ENCODE data around the gene APBB3.

The APBB3 gene

DNA sequence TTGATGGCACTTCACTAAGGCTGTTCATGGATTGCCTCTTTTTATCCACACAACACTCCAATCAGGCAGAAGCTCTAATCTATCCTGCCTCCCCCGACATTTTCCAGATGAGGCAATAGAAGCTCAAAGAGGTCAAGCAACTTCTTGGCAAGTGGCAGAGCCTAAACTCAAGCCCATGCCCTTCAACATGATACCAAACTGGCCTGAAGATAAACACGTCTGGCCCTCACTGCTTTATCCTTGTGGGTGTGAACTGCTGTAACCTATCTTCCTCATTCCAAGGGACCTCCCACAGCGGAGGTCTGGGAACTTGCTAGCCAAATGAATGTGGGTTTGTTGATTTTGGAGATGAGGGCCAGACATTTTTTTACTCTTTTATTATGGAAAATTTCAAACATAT is 9.8 kb upstream of the APBB3 start:
- no peaks in the 10 kb centered on the region for H3K9me3 ChIP-seq (ENCODE audit: control insufficient read depth in 1 of 2, low read length in 2 of 2)
- peaks cover 3 to 4% of the 10 kb centered on the region in 2 donors for H3K36me3 ChIP-seq (ENCODE audit: control insufficient read depth in 1 of 2, insufficient read depth in 2 of 2, low read length in 2 of 2)
- H3K4me1 ChIP-seq (ENCODE audit: control insufficient read depth in 1 of 2, insufficient read depth in 2 of 2, low read length in 2 of 2) = peaks cover 0 to 18% of the 10 kb centered on the region in 2 donors
- H3K4me3 ChIP-seq (ENCODE audit: low read depth in 1 of 2, low read length in 2 of 2) = no peak overlapping the region
- H3K27me3 ChIP-seq (ENCODE audit: low read depth, low read length) = no peaks in the 10 kb centered on the region
- H3K27ac ChIP-seq (ENCODE audit: low read length) = no peak overlapping the region

DNA sequence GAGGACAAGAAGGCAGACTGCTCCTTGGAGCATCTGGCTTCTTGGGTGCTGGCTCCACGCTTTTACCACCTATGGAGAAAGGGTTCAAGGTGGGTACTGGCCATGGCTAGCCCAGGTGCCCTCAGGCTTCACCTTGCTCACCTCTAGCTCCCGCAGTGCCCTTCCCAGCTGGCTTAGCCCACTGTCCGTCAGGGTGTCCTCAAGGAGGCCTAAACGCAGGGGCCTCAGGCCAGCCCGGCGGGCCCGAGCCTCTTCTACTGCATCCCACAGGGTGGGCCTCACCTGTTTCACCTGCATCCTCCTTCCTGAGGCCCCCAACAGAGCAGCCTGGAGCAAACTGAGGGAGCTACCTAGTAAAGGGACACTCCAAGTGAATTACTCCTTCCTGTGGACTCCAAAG is 9.3 kb upstream of the APBB3 start:
- Histone ChIP-seq H3K4me1 (ENCODE audit: control insufficient read depth in 1 of 2, insufficient read depth in 2 of 2, low read length in 2 of 2) (peaks cover 3 to 21% of the 10 kb centered on the region in 2 donors), H3K36me3 (ENCODE audit: control insufficient read depth in 1 of 2, insufficient read depth in 2 of 2, low read length in 2 of 2) (peaks cover 4 to 5% of the 10 kb centered on the region in 2 donors), H3K27me3 (ENCODE audit: low read depth, low read length) (no peaks in the 10 kb centered on the region), H3K27ac (ENCODE audit: low read length) (no peak overlapping the region), H3K4me3 (ENCODE audit: low read depth in 1 of 2, low read length in 2 of 2) (no peak overlapping the region), H3K9me3 (ENCODE audit: control insufficient read depth in 1 of 2, low read length in 2 of 2) (no peaks in the 10 kb centered on the region)

DNA sequence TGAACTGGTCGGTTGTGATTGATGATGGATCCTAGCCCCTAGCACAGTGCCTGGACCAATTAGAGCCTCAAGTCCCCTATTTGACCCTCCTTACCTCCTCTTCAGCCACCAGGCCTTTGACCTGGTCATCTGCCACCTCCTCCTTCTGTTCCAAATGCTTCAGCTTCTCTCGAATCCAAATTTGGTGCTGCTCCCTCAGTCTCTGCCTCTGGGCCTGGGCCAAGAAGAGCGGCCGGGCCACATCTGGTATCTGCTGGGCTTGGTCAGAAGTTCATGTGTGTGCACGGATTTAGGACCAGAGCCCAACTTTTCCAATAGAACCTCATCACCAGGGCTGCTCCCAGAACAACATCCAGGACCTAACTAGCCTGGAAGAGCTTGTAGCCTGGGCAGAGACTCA is 6.7 kb upstream of the APBB3 start:
- Histone ChIP-seq H3K4me1 (ENCODE audit: control insufficient read depth in 1 of 2, insufficient read depth in 2 of 2, low read length in 2 of 2) (peaks cover 4 to 46% of the 10 kb centered on the region in 2 donors), H3K27ac (ENCODE audit: low read length) (no peak overlapping the region), H3K36me3 (ENCODE audit: control insufficient read depth in 1 of 2, insufficient read depth in 2 of 2, low read length in 2 of 2) (peaks cover 24 to 31% of the 10 kb centered on the region in 2 donors), H3K9me3 (ENCODE audit: control insufficient read depth in 1 of 2, low read length in 2 of 2) (no peaks in the 10 kb centered on the region), H3K27me3 (ENCODE audit: low read depth, low read length) (no peaks in the 10 kb centered on the region), H3K4me3 (ENCODE audit: low read depth in 1 of 2, low read length in 2 of 2) (no peak overlapping the region)

- Histone ChIP-seq H3K4me1 (ENCODE audit: control insufficient read depth in 1 of 2, insufficient read depth in 2 of 2, low read length in 2 of 2) (peaks cover 8 to 52% of the 10 kb centered on the region in 2 donors), H3K36me3 (ENCODE audit: control insufficient read depth in 1 of 2, insufficient read depth in 2 of 2, low read length in 2 of 2) (peaks cover 24 to 32% of the 10 kb centered on the region in 2 donors), H3K27ac (ENCODE audit: low read length) (no peak overlapping the region), H3K27me3 (ENCODE audit: low read depth, low read length) (no peaks in the 10 kb centered on the region), H3K9me3 (ENCODE audit: control insufficient read depth in 1 of 2, low read length in 2 of 2) (no peaks in the 10 kb centered on the region), H3K4me3 (ENCODE audit: low read depth in 1 of 2, low read length in 2 of 2) (no peak overlapping the region)
Observed at GRCh38 chr5:140570488-140570887, 6.1 kb upstream of the APBB3 start.

GRCh38 chr5:140570058-140570457 is 5.7 kb upstream of the APBB3 start:
- Histone ChIP-seq H3K9me3 (ENCODE audit: control insufficient read depth in 1 of 2, low read length in 2 of 2) (no peaks in the 10 kb centered on the region), H3K4me3 (ENCODE audit: low read depth in 1 of 2, low read length in 2 of 2) (no peak overlapping the region), H3K27me3 (ENCODE audit: low read depth, low read length) (no peaks in the 10 kb centered on the region), H3K36me3 (ENCODE audit: control insufficient read depth in 1 of 2, insufficient read depth in 2 of 2, low read length in 2 of 2) (peaks cover 24 to 32% of the 10 kb centered on the region in 2 donors), H3K4me1 (ENCODE audit: control insufficient read depth in 1 of 2, insufficient read depth in 2 of 2, low read length in 2 of 2) (peaks cover 11 to 56% of the 10 kb centered on the region in 2 donors), H3K27ac (ENCODE audit: low read length) (peak overlapping the region; percentile 84)

- Histone ChIP-seq H3K4me3 (ENCODE audit: low read depth in 1 of 2, low read length in 2 of 2) (peak overlapping the region in 1 of 2 donors; percentile 30), H3K27ac (ENCODE audit: low read length) (peak overlapping the region; percentile 84), H3K4me1 (ENCODE audit: control insufficient read depth in 1 of 2, insufficient read depth in 2 of 2, low read length in 2 of 2) (peaks cover 11 to 57% of the 10 kb centered on the region in 2 donors)
Observed at GRCh38 chr5:140569197-140569596, 4.8 kb upstream of the APBB3 start.

DNA sequence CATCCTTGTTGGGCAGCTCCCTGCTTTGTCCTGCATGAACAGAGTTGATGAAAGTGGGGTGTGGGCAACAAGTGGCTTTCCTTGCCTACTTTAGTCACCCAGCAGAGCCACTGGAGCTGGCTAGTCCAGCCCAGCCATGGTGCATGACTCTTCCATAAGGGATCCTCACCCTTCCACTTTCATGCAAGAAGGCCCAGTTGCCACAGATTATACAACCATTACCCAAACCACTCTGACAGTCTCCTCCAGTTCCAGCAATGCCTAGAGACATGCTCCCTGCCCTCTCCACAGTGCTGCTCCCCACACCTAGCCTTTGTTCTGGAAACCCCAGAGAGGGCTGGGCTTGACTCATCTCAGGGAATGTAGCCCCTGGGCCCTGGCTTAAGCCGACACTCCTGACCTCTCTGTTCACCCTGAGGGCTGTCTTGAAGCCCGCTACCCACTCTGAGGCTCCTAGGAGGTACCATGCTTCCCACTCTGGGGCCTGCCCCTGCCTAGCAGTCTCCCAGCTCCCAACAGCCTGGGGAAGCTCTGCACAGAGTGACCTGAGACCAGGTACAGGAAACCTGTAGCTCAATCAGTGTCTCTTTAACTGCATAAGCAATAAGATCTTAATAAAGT is 4.2 kb upstream of the APBB3 start:
- Histone ChIP-seq H3K27me3 (ENCODE audit: low read depth, low read length) (no peaks in the 10 kb centered on the region), H3K9me3 (ENCODE audit: control insufficient read depth in 1 of 2, low read length in 2 of 2) (no peaks in the 10 kb centered on the region), H3K4me1 (ENCODE audit: control insufficient read depth in 1 of 2, insufficient read depth in 2 of 2, low read length in 2 of 2) (peaks cover 14 to 59% of the 10 kb centered on the region in 2 donors), H3K27ac (ENCODE audit: low read length) (peak overlapping the region; percentile 84), H3K36me3 (ENCODE audit: control insufficient read depth in 1 of 2, insufficient read depth in 2 of 2, low read length in 2 of 2) (peaks cover 24 to 32% of the 10 kb centered on the region in 2 donors), H3K4me3 (ENCODE audit: low read depth in 1 of 2, low read length in 2 of 2) (no peak overlapping the region)

More at GRCh38 chr5:140569197-140569596, 4.8 kb upstream of the APBB3 start:
- peaks cover 24 to 32% of the 10 kb centered on the region in 2 donors for H3K36me3 ChIP-seq (ENCODE audit: control insufficient read depth in 1 of 2, insufficient read depth in 2 of 2, low read length in 2 of 2)
- H3K27me3 ChIP-seq (ENCODE audit: low read depth, low read length) = no peaks in the 10 kb centered on the region
- no peaks in the 10 kb centered on the region for H3K9me3 ChIP-seq (ENCODE audit: control insufficient read depth in 1 of 2, low read length in 2 of 2)

DNA sequence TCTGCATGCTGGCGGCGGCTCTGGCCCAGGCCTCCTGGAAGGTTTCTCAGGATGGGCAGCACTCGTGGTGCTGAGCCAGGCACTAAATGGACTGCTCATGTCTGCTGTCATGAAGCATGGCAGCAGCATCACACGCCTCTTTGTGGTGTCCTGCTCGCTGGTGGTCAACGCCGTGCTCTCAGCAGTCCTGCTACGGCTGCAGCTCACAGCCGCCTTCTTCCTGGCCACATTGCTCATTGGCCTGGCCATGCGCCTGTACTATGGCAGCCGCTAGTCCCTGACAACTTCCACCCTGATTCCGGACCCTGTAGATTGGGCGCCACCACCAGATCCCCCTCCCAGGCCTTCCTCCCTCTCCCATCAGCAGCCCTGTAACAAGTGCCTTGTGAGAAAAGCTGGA is 3.5 kb upstream of the APBB3 start:
- Histone ChIP-seq H3K9me3 (ENCODE audit: control insufficient read depth in 1 of 2, low read length in 2 of 2) (no peaks in the 10 kb centered on the region), H3K36me3 (ENCODE audit: control insufficient read depth in 1 of 2, insufficient read depth in 2 of 2, low read length in 2 of 2) (peaks cover 24 to 32% of the 10 kb centered on the region in 2 donors), H3K27ac (ENCODE audit: low read length) (no peak overlapping the region), H3K4me1 (ENCODE audit: control insufficient read depth in 1 of 2, insufficient read depth in 2 of 2, low read length in 2 of 2) (peaks cover 20 to 65% of the 10 kb centered on the region in 2 donors), H3K4me3 (ENCODE audit: low read depth in 1 of 2, low read length in 2 of 2) (no peak overlapping the region), H3K27me3 (ENCODE audit: low read depth, low read length) (no peaks in the 10 kb centered on the region)

DNA sequence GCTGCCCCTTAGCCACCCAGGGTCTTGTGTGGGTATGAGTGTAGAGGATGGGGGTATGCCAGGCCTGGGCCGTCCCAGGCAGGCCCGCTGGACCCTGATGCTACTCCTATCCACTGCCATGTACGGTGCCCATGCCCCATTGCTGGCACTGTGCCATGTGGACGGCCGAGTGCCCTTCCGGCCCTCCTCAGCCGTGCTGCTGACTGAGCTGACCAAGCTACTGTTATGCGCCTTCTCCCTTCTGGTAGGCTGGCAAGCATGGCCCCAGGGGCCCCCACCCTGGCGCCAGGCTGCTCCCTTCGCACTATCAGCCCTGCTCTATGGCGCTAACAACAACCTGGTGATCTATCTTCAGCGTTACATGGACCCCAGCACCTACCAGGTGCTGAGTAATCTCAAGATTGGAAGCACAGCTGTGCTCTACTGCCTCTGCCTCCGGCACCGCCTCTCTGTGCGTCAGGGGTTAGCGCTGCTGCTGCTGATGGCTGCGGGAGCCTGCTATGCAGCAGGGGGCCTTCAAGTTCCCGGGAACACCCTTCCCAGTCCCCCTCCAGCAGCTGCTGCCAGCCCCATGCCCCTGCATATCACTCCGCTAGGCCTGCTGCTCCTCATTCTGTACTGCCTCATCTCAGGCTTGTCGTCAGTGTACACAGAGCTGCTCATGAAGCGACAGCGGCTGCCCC is 2.9 kb upstream of the APBB3 start:
- no peak overlapping the region for H3K27ac ChIP-seq (ENCODE audit: low read length)
- no peaks in the 10 kb centered on the region for H3K27me3 ChIP-seq (ENCODE audit: low read depth, low read length)
- no peak overlapping the region for H3K4me3 ChIP-seq (ENCODE audit: low read depth in 1 of 2, low read length in 2 of 2)
- peaks cover 24 to 32% of the 10 kb centered on the region in 2 donors for H3K36me3 ChIP-seq (ENCODE audit: control insufficient read depth in 1 of 2, insufficient read depth in 2 of 2, low read length in 2 of 2)
- H3K4me1 ChIP-seq (ENCODE audit: control insufficient read depth in 1 of 2, insufficient read depth in 2 of 2, low read length in 2 of 2) = peaks cover 24 to 70% of the 10 kb centered on the region in 2 donors
- no peaks in the 10 kb centered on the region for H3K9me3 ChIP-seq (ENCODE audit: control insufficient read depth in 1 of 2, low read length in 2 of 2)

GRCh38 chr5:140566665-140567064 is 2.3 kb upstream of the APBB3 start:
- Histone ChIP-seq H3K27ac (ENCODE audit: low read length) (no peak overlapping the region), H3K27me3 (ENCODE audit: low read depth, low read length) (no peaks in the 10 kb centered on the region), H3K9me3 (ENCODE audit: control insufficient read depth in 1 of 2, low read length in 2 of 2) (no peaks in the 10 kb centered on the region), H3K4me3 (ENCODE audit: low read depth in 1 of 2, low read length in 2 of 2) (no peak overlapping the region), H3K4me1 (ENCODE audit: control insufficient read depth in 1 of 2, insufficient read depth in 2 of 2, low read length in 2 of 2) (peaks cover 24 to 76% of the 10 kb centered on the region in 2 donors), H3K36me3 (ENCODE audit: control insufficient read depth in 1 of 2, insufficient read depth in 2 of 2, low read length in 2 of 2) (peaks cover 25 to 35% of the 10 kb centered on the region in 2 donors)

DNA sequence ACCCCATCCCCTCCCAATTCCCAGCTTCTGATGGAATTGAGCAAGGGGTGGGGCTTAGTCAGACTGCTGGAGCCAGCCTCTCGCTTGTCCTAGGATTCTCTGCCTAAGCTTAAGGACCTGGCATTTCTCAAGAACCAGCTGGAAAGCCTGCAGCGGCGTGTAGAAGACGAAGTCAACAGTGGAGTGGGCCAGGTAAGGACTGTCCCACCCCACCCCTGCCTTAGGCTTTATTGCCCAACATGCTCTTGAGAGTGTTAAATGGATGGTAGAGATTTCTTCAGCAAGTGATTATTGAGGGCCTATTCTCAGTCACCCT is 1.3 kb upstream of the APBB3 start:
- Histone ChIP-seq H3K36me3 (ENCODE audit: control insufficient read depth in 1 of 2, insufficient read depth in 2 of 2, low read length in 2 of 2) (peaks cover 34 to 43% of the 10 kb centered on the region in 2 donors), H3K4me1 (ENCODE audit: control insufficient read depth in 1 of 2, insufficient read depth in 2 of 2, low read length in 2 of 2) (peaks cover 24 to 68% of the 10 kb centered on the region in 2 donors), H3K27ac (ENCODE audit: low read length) (peak overlapping the region; percentile 98), H3K4me3 (ENCODE audit: low read depth in 1 of 2, low read length in 2 of 2) (peak overlapping the region; percentile 66 to 93), H3K9me3 (ENCODE audit: control insufficient read depth in 1 of 2, low read length in 2 of 2) (no peaks in the 10 kb centered on the region), H3K27me3 (ENCODE audit: low read depth, low read length) (no peaks in the 10 kb centered on the region)

Measured in muscle layer of duodenum (tissue), 2 donors.